ENCODE measurements around the gene TSKU. TPM values are rescaled to one million over a fixed set of nuclear protein-coding genes. Genes with fewer than 3 reads are reported as not detected.

The TSKU gene
- total RNA-seq, 1 experiment from 2014 or later, result 45.2 TPM

DNA sequence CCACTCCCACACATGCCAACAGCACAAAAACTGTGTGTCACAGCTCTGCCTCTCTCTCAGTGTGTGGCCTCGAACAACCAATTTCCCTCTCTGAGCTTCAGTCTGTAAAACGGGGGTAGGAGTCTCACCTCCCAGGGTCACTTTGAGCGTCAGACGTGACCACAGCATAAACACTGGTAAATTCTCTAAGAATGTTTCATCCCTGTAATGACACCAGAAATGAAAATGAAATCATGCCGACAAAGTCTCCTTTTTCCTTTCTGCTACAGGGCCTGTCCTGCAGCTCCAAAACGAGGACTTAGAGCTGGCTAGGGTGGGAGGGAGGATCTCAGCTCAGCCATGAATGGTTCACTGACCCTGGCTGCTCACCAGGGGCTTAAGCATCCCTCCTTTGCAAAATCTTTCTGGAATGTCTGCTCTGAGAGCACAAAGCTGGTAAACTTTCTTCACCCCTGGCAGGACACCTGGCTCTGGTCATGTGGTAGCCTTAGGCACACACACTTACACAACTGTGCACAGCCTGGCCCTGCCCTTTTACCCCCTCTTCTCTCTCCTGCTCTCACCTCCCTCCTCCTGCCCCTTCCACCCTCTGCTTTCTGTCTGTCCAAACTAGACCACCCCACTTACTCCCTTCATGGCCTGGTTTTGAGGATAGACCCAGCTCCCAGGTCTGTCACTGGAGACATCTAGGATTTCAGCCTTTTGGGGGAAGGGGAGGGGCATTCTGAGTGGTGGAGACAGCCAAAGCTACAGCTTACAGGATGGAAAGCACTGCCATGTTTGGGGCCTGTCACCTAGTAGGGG, 12.3 kb upstream of the TSKU start:
- DNase-seq (ENCODE audit: low read depth), result peak; percentile 92

DNA sequence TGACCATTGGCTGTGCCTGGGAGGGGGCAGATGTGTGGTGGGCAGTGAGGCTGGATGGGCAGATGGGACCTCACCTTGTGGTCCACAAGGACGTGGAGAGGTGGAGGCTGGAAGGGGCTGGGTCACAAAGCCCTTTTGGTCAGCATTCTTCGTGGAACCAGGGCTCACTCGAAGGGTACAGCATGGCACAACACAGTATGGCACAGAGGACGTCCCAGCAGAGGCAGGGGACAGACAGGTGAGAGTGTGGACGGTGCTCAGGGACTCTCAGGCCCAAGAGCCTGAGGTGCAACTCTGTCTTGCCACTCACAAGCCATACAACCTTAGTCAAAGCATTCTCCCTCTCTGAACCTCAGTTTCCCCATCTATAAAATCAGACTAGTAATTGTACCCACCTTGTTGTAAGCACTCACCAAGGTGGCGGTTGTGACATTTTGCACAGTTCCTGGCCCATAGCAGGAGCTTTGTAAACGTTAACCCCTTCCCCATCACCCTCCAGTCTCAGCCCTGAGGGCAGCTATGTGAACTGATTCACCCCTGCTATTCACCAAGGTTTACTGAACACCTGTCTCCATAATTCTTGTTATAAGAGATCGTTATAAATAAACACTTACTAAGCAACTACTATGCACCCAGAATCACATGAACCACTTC, 11.6 kb upstream of the TSKU start:
- no peak for DNase-seq (ENCODE audit: low read depth)

DNA sequence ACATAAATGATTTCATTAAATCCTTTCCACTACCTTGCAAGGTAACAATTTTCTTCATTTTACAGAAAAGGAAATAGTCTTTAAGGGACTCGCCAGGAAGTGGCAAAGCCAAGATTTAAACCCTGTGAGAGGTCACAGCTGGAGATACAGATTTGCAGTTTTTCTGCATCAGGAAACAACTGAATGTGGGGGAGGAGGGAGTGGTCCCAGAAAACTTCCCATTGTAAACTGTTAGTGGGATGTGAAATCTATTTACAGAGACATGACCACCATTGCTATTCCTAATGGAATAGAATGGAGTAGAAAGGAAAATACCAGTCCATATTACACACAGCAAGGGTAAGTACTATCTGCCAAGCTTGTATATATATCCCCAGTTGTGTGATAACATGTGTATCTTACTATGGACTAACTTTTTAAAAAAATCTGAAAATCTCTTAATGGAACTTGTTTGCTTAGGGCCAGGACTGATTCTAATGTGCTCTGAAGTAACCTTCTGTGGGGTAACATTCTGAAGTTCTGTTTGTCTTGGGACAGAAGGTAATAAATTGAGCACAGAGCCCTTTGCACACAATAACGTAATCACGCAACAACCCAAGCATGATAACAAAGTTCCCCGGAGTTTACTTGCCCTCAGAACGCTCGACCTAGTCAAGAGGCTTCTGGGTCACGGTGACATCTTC, 10.9 kb upstream of the TSKU start:
- DNase-seq (ENCODE audit: low read depth), result no peak

DNA sequence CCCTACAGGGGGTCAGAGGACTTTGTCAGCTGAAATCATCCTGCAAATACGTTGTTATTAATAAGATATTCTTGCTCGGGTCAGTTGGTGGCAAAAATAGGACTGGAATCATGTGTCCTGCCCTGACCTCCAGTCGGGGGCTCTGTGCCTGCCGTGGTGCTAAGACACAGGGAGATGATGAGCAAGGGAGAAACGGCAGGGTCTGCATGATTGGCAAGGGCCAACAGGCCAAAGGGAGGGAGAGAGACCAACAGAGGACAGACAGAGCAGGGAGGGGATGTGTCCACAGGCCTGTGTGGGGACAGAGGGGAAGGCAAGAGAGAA, 10.4 kb upstream of the TSKU start:
- DNase-seq (ENCODE audit: low read depth), result no peak

DNA sequence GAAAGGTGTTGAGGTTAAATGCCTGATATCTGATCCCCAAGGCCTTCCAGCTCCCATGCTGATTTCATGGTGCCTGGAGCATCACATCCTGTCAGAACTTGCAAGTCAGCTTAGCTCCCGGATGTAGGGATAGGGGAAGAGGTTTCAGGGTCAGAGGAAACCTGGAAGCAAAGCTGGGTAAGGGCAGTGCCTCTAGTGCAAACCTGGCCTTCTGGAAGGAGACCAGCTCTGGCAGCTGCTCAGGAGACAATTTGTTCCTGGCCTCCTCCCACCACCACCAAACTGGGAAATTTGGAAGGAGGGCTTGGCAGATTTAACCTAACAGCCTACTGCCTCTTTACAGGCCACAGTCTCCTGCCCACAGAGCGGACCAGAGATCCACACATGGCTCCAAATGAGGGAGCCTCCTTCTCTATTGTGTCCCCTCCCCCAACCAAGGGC, 9.2 kb upstream of the TSKU start:
- DNase-seq (ENCODE audit: low read depth), result no peak

DNA sequence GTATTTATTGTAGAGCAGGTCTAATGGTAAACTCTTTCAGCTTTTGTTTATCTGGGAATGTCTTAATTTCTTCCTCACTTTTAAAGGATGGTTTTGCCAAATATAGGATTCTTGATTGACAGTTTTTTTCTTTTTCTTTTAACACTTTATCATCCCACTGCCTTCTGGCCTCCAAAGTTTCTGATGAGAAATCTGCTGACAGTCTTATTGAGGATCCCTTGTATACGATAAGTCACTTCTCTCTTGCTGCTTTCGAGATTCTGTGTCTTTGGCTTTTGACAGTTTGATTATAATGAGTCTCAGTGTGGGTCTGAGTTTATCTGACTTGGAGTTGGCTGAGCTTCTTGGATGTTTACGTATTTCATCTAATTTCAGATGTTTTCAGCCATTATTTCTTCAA, 6.7 kb upstream of the TSKU start:
- DNase-seq (ENCODE audit: low read depth), result no peak

DNA sequence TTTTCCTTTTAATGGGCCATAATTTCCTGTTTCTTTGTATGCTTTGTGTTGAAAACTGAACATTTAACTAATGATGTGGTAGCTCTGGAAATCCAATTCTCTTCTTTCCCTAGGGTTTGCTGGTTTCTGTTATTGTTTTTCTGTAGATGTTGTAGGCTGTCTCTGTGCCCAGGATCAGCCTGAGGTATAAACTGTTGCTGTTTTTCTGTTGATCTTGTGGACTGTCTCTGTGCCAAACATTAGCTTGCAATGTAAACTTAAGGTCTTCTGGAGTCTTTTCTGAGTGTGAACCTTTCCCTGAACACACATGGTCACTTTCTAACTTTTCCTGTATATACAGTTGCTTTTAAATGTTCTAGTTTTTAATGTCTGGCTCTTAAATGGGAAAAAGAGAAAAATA, 5.9 kb upstream of the TSKU start:
- DNase-seq (ENCODE audit: low read depth), result no peak

DNA sequence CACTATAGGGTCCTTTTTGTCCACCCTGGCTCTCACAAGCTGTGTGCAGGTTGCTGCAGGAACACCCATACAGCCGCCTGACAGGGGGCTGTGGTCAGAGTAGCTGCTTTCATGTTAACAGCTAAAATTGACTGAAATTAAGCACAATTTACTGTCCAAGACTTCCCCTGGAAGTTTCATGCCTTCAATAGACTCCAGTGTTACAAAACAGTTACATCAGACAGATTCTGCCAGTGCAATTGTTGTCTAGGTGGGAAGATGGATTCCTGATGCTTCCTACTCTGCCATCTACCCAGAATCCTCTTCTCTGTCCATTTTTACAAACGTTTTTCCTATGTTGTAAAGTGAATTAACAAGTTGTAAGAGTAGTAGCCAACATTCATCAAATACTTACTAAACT, 5.3 kb upstream of the TSKU start:
- no peak for DNase-seq (ENCODE audit: low read depth)

DNA sequence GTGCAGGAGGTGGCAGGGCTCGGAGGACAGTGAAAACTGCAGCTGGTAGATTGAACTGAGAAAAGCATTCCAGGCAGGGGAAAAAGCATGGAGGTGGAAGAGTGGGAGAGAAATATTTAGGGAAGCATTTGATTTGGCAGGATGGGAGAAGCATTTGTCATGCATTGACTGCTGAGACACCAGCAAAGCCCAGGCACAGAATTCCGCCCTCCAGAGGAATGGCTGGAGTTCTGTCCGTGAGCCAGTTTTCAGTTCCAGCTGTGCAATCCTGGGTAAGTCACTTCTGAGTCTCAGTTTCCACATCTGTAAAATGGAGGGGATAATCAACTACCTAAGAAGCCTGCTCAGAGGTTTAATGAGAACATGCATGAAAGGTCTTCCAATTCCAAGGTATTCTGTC, 4.3 kb upstream of the TSKU start:
- no peak for DNase-seq (ENCODE audit: low read depth)

DNA sequence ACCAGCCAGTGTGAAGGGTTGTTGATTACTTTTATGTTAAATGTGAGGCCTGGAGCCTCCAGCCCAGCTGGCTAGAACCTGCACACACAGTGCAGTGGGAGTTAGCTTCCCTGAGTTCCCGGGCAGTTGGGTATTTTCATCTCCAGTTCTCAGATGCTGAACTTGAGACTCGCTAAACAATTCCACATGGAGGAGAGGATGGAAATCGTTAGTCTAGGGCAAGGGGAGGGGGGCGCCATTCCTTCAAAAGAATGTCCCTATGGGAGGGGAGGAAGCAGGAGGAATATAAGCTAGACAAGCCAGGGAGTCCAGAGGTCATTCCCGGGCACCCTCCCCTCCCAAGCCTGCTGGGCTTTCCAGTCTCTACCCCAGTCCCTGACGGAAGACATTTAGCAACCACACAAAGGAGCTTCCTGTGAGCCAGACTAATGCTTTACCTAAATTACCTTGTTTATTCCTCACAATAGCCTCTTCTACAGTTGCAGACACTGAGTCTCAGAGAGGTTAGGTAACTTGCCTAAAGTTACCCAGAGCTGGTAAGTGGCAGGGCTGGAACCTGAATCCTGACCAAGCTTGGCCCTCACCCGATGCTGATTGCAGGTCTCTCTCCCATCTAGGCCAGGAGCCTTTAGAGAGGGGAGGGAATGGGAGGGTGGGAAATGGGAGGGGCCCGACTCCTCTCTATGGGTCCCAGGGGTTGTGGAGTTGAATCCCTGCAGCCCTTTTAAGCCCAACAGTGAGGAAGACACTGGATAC, 1.9 kb upstream of the TSKU start:
- DNase-seq (ENCODE audit: low read depth), result no peak

DNA sequence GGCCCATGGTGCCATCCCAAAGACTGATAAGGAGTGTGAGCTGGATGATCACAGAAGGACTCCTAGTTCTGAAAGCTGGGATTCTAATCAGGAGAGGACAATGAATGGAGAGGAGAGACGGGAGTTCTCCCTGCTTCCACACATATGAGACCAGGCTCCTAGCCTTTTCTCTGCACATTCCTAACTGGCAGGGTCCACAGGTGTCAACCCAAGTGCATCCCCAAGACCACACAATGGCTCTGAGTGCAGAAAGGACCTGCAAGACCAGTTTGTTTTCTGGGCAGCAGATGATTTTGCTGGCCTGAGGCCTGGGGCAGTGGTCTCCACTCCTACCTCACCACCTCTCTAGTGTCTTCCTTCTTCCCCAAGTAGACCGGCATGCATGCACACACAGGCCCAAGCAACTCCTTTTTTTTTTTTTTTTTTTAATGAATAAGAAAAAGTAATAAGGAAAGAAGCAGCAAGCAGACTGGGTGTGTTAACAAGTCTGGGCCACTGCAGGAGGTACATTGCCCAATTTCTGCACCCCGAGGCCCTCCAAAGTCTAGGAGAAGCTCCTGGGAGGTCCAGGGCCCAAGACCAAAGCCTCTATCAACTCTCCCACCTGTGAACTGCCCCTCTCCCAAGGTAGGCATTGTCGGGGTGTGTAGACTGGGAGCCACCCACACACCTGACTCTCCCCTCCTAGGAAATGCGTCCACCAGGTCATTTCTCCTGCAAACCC, 1.2 kb upstream of the TSKU start:
- no peak for DNase-seq (ENCODE audit: low read depth)

DNA sequence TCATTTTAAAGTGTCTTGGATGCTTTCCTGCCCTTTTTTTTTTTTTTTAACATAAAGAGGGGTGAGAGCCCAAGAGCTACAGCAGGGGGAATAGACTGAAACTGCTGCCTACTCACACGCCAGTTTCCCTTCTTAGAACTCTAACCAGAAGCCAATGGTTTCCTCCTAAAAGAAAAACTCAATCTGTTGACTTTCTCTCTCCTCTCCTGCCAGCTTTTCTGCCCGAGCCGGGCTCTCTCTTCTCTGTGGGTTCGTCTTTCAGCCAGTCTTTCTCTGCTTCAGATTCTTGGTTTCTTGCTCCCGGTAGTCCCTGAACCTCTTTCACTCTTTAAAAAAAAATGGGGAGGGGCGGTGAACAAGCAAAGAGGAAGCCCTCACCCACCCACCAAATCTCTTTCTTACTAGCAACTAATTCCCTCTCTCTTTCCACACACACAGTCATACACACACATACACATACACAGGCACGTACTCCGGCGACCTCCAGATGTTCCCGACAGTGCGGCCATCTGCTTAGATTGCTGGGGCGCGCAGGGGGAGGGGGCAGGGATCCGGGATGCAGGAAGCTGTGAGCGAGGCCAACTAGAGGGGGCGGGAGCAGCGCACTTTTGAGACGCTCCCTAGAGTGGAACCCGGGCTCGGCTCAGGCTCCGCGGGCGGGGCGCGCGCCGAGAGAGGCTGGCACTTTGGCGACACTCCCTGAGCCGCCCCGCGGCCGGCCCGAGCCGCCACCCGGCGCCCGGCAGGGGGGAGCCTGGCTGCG, 444 bp upstream of the TSKU start:
- peak; percentile 97 for DNase-seq (ENCODE audit: low read depth)

DNA sequence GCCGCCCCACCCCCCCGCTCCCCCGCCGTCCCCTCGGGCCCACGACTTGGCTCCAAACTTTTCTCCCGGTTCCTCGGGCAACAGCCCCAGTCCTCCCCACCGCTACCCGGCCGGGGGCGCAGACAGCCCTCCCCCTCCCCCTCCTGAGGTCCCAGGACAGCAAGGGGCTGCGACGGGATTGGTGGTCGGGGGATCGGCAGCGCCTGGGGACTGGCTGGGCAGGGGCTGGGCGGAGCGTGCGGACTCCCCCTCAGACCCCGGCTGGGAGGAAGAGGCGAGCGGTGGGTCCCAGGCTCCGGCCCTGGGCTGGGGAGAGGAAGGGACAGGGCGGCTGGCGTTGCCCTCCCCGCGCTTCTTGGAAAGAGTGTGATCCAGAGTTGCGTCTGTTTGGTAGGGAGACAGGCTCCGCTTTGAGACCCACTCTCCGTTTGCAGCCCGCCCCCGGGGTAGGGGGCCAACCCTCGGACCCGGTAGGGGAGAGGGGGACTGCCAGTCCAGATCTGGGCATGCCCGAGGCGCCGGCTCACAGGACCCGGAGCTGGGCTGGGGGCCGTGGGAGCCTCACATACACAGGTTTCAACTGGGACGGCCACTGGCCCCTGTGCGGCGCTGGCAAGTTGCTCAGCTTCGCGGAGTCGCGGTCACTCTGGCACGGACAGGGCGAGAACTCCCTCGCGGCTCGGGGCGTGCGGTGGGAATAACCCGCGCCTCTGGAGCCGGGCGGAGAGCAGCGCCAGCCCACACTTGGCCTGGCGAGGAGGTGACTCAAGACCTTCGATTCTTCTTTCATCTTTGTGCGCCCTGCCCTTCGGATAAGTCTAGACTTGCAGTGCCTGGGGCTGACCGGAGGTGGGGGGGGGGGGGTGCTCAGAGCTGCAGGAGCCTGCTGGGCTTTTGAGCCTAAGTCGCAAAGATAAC, 999 bp downstream of the TSKU start:
- DNase-seq (ENCODE audit: low read depth), result peak; percentile 94

DNA sequence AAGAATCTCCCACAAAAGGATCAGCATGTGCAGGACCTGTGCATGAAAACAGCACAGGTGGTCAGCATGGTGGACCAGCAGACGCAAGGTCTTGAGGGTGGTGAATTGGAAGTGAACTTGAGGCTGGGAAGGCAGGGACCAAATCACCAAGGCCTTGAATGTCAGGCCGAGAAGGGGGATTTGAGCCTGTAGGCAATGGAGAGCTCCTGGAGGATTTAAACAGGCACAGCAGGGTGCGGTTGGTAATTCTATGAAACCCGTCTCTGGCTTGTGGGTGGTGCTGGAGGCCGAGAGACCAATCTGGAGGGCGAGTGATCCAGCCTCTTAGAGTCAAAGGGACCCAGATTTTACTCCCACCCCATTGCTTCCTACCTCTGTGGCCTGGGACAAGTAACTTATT, 2.4 kb downstream of the TSKU start:
- no peak for DNase-seq (ENCODE audit: low read depth)

DNA sequence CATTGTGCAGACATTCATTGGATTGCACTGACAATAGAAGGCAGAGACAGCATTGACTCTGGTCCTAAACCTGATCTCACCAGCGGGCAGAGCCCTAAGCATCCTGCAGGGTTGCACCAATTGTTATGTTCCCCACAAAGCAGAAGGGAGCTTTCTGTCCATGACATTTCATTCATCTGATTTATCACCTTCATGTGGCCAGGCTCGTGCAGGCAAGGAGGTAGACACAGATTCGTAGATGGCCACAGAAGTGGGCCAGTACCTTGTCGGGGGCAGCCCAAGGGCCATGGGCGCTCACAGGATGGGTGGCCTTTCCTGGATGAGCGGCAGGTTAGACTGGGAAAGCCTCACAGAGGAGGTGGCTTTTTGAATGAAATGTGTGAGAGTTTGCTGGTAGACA, 2.9 kb downstream of the TSKU start:
- no peak for DNase-seq (ENCODE audit: low read depth)

DNA sequence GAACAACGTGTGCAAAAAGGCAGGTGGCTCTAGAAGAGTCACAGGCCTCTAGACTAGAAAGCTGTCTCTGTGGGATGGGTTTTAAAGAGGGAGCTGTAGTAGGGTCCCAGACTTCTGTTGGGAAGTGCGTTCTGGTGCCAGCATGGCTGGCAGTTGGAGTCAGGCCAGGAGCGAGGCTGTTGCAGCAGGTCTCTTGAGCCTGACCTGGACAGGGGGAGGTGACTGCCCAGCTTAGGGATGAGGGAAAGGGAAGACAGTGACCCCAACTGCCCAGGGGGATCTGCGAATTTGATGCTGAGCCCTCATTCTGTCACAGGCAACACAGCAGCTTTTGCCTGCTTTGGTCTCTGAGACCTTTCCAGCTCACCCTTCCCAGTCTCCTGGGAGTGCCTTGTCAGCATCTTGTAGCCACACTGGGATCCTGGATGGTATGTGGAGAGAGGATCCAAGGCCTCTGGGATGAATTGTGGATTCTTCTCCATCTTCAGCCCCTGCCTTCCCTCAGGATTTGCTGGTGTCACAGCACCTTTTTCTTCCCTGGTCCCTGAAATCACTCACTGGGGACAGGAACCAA, 3.4 kb downstream of the TSKU start:
- no peak for DNase-seq (ENCODE audit: low read depth)

DNA sequence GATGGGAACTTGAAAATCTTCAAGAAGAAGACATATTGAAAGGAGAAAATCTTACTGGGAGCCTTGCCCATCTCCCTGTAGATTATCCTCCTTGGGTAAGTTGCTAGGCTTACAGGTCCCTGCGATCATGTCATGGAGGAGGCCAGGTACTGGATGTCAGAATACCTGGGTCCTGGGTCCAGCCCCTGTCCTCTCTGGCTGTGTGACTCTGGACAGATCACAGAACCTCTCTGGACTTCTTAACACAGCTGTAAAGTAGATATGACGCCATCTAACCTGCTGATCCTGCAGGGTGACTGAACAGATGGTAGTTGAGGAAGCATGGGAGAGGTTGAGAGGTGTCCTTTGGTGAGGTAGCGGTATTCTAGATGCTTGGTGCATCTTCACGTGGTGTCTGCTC, 4.1 kb downstream of the TSKU start:
- no peak for DNase-seq (ENCODE audit: low read depth)

DNA sequence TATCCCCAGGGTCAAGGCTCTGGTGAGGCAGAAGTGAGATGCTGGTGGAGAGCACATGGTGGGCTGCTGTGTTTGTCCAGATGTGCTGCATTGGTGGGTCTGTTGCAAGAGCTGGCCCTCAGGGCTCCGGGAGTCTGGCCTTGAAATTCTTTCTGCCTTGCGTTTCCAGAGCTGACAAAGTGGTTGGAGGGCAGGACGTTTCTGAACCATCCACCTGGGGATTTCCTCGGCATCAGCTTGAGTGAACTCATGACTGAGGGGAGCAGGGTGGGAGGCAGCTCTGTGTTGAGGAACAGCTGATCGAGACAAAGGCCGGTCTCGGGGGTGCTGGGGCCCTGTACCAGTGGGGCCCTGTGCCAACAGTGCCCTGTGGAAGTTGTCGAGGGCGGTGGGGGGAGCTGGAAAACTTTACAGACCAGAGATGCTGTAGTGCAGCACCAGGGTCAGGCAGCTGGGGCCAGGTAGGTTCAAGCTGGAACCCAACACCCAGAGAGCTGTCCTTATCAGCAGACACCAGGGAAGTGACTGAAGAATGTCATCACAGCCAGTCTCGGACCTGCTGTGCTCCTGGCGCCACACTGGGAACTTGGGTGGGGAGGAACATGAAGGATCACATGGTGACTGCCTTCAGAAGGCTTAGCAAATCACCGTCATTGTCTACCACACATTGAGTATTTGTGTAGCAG, 4.9 kb downstream of the TSKU start:
- peak; percentile 77 for DNase-seq (ENCODE audit: low read depth)
